22Rv1 (cell line): ENCODE data around the gene CDT1.

ENCODE experiments used
- H3K27ac ChIP-seq: fragments of 450-650 bp; 2 replicates; pipeline ENCODE4 v1.5.1; 2017
- ZFX ChIP-seq: fragments of 450-650 bp; IDR thresholded peaks from 2 replicates; pipeline ENCODE4 v1.6.1; 2017; ENCODE audit warnings: antibody characterized with exemption, borderline replicate concordance
- TF ChIP-seq, protein P1 (sequence below): fragments of 450-650 bp; IDR thresholded peaks from 2 replicates; pipeline ENCODE4 v1.5.1; 2017; ENCODE audit warnings: mild to moderate bottlenecking

CDT1 gene

DNA sequence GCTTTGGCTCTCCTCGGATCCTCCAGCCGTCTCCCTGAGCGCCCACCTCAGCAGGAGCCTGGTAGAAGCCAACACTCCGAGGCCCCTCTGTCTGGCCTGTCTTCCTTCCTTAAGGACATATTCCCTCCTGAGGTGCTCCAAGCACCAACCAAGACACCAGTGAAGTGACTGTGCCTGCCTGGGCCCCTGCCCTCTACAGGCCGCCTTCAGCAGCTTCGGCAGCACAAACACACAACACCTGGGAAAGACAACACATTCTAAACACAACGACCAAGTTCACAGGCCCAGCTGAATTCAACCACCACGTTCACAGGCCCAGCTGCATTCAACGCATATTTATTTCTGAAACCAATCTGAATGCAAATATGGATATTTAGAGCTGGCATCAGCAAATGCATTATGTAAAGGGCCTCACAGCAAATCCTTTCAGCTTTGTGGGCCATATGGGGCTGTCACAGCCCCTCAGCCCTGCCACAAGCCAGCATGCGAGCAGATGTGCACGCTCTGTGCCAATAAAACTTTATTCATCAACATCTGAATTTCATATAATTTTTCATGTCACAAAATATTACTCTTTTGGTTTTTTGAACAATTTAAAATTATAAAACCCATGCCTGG is 40.9 kb downstream of the CDT1 start:
- no peak for TF ChIP-seq ZFX
- TF ChIP-seq, protein P1, sequence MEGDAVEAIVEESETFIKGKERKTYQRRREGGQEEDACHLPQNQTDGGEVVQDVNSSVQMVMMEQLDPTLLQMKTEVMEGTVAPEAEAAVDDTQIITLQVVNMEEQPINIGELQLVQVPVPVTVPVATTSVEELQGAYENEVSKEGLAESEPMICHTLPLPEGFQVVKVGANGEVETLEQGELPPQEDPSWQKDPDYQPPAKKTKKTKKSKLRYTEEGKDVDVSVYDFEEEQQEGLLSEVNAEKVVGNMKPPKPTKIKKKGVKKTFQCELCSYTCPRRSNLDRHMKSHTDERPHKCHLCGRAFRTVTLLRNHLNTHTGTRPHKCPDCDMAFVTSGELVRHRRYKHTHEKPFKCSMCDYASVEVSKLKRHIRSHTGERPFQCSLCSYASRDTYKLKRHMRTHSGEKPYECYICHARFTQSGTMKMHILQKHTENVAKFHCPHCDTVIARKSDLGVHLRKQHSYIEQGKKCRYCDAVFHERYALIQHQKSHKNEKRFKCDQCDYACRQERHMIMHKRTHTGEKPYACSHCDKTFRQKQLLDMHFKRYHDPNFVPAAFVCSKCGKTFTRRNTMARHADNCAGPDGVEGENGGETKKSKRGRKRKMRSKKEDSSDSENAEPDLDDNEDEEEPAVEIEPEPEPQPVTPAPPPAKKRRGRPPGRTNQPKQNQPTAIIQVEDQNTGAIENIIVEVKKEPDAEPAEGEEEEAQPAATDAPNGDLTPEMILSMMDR, result peak; percentile 18; the same call in 1 of the 2 replicates
- H3K27ac ChIP-seq, result no peak overlapping the region

DNA sequence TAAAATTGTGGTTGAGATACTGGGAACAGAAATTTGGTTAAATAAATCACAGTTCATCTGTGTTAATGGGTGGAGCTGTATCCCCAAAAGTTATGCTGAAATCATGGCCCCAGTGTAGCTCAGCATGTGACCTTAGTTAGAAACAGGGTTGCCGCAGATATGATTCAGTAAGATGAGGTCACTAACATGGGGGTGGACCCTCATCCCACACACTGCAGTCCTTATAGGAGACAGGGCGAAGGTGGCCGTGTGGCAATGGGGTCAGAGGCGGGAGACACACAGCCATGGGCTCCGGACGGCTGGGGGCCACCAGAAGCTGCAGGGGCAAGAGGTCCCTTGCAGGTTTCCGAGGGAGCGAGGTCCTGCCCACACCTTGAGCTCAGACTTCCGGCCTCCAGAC is 42.5 kb downstream of the CDT1 start:
- no peak overlapping the region for H3K27ac ChIP-seq
- TF ChIP-seq, protein P1, result no peak

DNA sequence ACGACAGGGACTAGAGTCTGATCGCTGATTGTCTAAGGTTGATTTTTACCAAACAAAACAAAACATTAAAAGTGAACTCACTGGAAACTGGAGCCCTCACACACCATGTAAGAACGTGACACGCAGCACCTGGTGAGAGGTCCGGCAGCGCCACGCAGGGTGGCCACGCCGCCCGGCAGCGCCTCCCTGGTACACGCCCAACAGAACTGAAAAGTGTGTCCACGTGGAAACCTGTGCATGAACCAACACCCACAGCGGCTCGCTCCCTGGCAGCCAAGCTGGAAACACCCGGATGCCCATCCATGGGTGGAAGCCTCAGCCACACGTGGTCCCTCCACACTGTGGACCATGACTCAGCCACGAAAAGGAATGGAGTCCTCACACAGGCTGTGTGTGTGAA is 44.1 kb downstream of the CDT1 start:
- no peak overlapping the region for H3K27ac ChIP-seq
- TF ChIP-seq, protein P1, result no peak
- TF ChIP-seq ZFX, result no peak

DNA sequence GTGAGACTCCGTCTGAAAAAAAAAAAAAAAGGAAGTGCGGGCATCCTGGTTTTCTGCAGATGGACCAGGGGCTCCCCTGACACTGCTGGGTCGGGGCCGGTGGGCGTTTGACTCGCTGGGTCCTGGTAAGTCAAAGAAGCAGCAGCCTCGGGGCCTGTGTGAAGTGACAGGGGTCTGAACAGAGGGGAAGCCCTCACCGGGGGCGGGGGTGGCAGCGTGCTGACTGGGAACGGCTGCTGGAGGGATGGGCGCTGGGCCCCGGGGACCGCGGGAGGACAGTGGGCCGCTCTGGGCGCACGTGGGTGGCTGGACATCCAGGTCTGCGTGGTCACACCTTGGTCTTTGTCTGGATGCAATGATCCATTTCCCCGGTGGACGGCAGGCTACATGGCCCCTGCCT is 45.0 kb downstream of the CDT1 start:
- no peak overlapping the region for H3K27ac ChIP-seq
- no peak for TF ChIP-seq ZFX

DNA sequence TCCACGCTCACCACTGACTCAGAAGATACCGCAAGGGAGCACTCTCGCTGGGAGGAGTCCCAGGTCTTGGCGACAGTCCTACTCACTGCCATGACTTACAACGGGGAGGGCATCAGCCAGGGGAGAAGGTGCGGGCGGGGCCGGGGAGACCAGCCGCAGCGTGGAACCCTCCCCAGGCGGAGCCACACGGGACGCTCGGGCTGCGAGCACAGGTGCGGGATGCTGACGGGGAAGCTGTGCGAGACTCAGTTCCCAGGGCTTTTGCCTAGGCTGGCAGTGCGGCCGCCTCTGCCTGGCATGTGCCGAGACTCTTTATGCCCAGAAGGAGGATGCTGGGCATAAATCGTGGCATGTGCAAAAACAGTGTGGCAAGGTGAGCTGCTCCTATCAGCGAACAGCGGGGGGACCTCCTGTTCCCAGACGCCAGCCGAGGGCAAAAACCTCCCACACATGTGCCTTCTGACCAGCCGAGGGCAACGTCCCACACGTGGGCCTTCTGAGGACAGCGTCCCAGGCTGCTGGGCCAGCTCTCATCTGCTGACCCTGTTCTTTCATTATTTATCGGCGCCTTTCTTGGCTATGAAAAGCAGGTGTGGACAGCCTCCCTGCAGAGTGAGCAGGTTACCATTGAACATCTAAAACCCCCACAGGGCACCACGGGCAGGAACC is 47.1 kb downstream of the CDT1 start:
- TF ChIP-seq ZFX, result no peak
- TF ChIP-seq, protein P1, result no peak
- no peak overlapping the region for H3K27ac ChIP-seq

DNA sequence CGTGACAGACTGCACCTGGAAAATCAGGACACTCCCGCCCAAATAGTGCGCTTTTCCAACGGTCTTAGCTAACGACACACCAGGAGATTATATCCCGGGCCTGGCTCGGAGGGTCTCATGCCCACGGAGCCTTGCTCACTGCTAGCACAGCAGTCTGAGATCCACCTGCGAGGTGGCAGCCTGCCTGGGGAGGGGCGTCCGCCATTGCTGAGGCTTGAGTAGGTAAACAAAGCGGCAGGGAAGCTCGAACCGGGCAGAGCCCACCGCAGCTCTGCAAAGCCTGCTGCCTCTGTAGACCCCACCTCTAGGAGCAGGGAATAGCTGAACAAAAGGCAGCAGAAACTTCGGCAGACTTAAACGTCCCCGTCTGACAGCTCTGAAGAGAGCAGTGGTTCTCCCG is 48.0 kb downstream of the CDT1 start:
- no peak overlapping the region for H3K27ac ChIP-seq
- TF ChIP-seq ZFX, result no peak
- TF ChIP-seq, protein P1, result no peak

DNA sequence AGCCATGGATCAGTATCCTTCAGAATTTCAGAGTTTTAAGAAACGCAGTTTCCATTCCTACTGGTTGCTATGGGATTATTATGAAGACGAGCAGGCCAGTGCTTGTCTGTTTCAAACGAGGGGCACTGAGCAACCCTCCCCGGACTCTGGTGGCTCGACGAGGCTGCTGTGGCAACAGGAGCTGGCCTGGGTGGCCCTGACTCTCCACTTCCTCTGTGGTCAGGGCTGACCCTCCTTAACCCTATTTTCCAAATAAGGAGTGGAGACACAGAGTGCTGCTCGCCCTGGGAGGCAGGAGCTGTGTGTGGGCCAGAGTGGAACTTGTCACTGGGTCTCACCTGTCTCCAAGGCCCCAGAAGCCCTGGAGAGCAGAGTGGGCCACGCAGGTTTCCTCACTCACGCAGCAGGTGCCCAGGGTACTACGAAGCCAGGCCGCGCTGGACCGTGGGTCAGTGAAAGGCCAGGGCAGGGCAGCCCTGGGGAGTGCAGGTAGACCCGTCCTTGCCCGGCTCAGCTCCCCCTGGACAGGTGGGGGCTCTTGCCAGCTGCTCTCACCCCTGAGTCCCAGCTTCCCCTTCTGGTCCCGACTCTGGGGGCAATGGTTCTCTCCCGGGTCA is 49.8 kb downstream of the CDT1 start:
- no peak for TF ChIP-seq ZFX
- no peak overlapping the region for H3K27ac ChIP-seq

DNA sequence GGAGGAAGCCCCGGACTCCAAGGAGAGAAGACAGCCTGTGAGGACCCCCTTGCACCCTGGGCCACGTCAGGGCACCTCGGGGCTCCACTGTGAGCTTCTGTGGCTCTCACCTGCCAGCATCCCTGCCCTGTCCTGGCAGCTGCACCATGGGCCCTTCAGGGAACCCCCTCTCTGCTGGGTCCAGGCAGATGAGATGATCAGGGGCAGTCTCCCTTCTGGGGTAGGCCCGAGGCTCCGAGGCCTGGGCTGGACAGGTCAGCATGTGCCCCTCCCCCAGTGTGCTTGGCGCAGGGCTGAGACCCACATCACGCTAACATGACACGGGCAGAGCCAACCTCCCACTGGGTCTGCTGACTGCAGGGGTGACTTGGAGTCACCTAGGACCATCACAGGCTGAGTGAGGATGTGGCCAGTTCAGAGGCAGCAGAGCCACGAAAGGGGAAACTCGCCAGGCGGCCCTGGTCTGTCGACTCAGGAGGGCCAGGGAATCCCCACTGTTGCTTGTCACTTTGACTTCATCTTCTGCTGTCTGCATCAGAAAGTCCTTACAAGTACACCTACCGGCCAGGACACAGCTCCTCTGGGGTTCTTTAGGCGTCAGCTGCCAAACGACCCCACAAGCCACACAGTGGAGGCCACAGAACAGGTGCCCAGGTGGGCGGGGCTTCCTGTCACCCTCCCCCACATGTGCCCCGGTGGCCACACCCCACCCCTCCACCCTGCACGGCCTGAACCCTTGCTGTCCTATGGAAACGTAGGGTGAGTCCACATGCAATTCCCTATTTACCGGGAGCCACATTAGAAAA is 50.9 kb downstream of the CDT1 start:
- no peak overlapping the region for H3K27ac ChIP-seq
- TF ChIP-seq ZFX, result no peak
- TF ChIP-seq, protein P1, result no peak
